Fibroblast of peridontal ligament (primary cell): Measurements from ENCODE around the gene OR6B1.
"Not testable (repeated sequence)": the region's sequence is repeated elsewhere in the genome, so short reads cannot be mapped to it uniquely, and the experiment has no call there.

Source experiments
- DNase-seq: peaks from one replicate; pipeline ENCODE4 v3.0.0-alpha.2; 2010; ENCODE audit errors: extremely low read depth

The OR6B1 gene

DNA sequence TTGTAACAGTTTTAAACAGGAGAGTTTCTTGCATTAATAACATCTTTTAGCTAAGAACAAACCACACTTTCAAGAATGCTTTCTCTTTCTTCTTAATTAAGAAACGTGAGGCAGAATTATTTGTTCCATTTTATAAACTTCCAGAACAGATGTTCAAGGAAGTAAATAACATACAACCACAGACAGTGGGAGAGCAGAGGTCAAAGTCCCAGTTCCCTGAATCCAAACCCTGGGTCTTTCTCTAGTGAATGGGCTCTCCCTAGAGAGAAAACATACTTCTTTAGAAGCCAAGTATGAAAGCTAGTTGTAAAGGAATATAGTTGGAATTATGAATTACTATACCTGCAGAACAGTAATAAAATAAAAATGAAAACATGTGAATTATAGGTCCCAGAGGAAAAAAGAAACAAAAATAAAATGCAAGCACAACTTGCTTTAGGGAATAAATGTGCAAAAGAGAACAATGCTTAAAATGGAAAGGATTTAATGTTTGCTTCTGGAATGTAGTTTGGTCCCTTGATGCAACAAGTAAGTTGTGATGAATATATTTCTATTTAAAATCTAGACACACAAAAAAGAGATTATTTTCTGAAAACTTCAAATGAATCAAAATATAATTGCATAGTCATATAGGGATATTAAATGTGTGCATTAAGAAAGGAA lies 6.0 kb downstream of the OR6B1 start:
- DNase-seq: no peak

GRCh38 chr7:144006692-144007042 lies 6.5 kb downstream of the OR6B1 start:
- no peak for DNase-seq

GRCh38 chr7:144009361-144009760 lies 9.2 kb downstream of the OR6B1 start:
- DNase-seq: no peak

- not testable (repeated sequence) for DNase-seq
Observed at GRCh38 chr7:144010061-144010460, 9.9 kb downstream of the OR6B1 start.

DNA sequence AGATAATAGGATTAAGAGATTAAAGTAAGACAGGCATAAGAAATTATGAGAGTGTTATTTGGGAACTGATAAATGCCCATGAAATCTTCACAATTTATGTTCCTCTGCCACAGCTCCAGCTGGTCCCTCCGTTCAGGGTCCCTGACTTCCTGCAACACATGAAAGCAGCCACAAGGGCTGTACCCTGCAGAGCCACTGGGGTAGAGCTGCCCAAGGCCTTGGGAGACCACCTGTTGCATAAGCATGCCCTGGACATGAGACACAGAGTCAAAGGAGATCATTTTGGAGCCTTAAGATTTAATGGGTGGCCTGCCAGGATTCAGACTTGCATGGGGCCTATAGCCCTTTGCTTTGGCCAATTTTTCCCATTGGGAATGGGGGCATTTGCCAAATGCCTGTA lies 10.7 kb downstream of the OR6B1 start:
- DNase-seq: not testable (repeated sequence)

DNA sequence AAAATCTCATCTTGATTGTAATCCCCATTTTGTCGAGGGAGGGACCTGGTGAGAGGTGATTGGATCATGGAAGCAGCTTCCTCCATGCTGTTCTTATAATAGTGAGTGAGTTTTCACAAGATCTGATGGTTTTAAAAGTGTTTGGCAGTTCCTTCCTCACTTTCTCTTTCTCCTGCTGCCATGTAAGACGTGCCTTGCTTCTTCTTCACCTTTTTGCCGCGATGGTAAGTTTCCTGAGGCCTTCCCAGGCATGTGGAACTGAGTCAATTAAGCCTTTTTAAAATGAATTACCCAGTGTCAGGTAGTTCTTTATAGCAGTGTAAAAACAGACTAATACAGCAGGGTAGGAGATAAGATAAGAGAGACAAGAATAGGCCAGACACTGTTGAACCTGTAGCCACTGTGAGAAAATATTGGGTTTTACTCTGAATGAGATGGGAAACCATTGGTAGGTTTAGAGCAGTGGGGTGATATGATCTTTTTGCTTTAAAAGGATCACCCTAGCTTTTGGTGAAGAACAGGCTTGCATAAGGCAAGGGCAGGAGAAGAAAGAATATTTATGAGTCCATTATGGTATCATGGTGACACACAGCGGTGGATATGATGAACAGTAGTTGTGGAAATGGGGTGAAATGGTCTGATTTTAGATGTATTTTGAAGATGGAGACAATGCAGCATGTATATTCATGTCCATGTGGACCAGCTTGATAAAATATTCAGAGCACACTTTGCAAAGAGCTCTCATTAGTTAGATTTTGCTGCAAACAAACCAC lies 11.5 kb downstream of the OR6B1 start:
- peak; percentile 63 for DNase-seq

GRCh38 chr7:144018065-144018464 lies 17.9 kb downstream of the OR6B1 start:
- DNase-seq: no peak

DNA sequence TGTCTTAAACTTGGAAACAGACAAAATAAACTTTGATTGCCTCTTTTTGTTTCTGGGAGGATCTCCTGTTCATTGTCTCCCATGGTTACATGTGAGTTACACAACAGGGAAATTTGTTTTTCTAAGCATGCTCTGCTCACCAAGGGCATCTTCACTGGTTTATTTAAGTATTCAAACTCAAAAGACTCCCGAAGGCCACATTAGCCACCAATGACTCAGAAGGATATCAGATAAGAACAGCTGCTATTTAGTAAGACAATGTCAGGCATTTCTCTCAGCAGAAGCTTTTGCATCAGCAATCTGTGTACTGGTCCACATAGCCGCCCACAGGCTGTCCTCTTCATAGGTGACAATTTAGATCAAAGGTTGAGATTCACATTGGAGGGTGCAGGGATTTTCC lies 19.3 kb downstream of the OR6B1 start:
- peak; percentile 74 for DNase-seq

DNA sequence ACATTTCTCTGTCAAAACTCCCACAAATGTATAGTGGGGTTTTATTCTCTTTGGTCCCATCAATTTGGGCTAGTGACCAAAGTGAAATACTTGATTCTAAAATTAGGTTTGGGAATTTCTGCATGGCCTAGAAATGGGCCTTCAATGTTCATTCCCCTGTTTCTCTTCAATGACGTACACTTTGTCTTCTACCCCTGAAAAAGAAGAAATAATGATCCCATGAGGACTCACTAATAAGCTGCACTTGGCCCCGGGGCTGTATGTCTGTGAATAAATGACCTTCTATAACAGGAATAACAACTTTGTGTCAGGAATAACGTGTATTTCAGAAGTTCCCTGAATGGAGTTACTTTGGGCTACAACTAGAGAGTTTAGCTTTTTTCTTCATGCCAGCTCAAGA lies 20.2 kb downstream of the OR6B1 start:
- no peak for DNase-seq

DNA sequence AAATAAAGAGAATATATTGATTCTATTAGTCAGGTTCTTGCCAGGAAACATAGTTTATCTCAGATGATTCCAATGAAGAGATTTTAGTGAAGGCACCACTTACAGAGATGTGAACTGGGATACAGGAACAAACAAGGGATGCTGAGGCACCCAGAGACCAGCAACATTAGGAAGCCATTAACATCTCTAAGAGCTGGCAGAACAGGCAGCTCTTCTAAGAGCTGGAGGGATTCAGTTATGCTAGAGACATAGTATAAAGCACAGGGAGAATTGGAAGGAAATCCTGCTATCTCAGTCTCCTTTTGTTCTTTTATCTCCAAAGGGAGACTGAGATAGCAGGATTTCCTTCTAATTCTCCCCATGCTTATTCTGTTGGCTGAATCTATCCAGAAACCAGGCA lies 22.0 kb downstream of the OR6B1 start:
- DNase-seq: no peak

- DNase-seq: no peak
Observed at GRCh38 chr7:144023171-144023827, 23.2 kb downstream of the OR6B1 start.

GRCh38 chr7:144024213-144024612 lies 24.1 kb downstream of the OR6B1 start:
- DNase-seq: no peak

- DNase-seq: no peak
Observed at GRCh38 chr7:144026203-144026883, 26.2 kb downstream of the OR6B1 start.

GRCh38 chr7:144027070-144027469 lies 26.9 kb downstream of the OR6B1 start:
- DNase-seq: peak; percentile 64

- no peak for DNase-seq
Observed at GRCh38 chr7:144027974-144028373, 27.9 kb downstream of the OR6B1 start.

DNA sequence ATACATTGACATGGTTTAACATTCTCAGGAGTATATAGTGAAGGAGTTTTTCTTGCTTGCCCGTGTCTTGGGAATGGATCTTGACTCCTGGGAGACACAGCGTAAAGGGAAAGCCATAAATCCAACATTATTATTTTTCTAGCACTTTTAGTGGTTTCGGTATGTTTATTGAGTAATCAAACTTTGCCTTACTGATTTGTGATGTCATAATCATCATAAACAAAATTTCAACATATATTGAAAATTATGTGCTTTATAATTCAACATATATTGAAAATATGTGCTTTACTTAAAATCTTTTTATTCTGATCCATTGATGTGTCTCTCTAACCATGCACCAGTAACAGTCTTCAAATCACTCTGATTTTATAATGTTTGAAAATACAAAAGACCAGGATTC lies 28.4 kb downstream of the OR6B1 start:
- no peak for DNase-seq

DNA sequence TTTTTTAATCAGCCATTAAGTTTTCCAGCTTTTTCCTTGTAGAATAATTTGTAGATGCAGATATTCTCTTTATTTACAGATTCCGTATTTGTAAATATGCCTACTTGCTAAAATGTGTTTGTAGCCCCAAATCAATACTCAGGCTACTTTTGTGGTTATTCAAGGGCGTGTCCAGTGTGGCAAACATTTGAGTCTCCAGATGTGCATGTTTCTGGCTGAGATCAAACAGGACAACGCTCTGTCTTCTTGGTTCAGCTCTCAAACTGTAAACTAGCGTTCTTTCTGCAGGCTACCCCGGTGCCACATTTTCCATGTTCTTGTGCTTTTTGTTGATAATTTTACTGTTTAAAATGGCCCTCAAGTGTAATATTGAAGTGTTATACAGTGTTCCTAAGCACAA lies 32.4 kb downstream of the OR6B1 start:
- DNase-seq: no peak

DNA sequence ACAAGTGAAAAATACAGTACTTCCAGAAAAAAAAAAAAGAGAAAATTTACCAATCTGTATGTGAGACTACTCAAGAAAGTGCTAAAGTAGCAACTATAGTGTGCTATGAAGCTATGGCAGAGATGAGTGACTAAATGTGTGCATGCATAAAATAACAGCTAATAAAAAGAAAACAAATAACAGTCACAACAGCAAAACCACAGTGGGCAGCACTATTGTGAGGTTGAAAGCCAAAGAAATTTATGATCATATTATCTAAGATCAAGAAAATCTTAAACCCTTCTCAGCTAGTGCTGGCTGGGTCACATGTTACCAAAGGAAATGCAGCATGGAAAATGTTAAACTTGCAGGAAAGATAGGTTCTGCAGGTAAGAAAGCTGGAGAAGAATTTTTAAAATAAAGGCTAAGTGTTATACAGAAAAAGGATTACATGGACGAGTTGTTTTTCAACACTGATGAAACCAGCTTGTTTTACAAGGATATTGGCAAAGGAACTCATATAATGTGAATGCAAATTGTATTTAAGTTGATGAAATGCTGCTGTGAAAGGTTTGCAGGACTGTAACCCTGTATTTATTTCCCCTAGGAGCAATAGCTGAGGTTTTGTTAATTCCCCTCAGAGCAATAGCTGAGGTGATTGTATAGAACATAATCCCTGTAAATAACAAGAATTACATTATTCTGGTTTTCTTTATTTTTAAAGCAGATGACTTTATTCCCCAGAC lies 33.0 kb downstream of the OR6B1 start:
- no peak for DNase-seq

GRCh38 chr7:144035385-144035784 lies 35.3 kb downstream of the OR6B1 start:
- no peak for DNase-seq

- DNase-seq: no peak
Observed at GRCh38 chr7:144036302-144036885, 36.3 kb downstream of the OR6B1 start.

DNA sequence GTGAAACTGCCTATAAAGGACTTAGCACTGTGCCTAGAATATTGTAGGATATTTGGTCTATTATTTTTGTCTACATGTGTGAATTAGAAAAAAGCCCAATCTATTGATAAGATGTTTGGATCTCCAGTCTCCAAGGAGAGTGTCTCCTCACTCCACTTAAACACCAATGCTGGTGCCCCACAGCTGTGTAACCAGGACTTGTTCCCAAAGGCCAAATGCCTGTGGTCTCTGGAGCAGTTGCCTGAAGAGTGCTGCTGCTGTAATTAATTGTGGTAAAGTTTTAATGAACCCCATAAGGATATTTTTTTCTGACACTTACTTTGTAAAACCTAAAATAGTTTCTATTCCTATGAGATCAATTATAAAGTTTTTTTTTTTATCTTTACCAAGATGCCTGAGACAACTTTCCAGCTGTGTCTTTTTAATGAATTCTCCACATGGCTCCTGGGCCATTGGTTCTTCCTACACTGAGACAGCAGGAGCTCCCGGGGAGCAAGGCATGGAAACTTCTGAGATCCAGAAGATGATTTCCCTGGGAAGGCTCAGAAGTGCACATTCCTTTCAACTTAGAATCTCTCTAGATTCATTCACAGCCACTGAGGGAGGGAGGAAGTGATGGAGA lies 37.4 kb downstream of the OR6B1 start:
- DNase-seq: no peak
